ENCODE data around the gene ROR2.
"Not testable (repeated sequence)": the region's sequence is repeated elsewhere in the genome, so short reads cannot be mapped to it uniquely, and the experiment has no call there.

The ROR2 gene

DNA sequence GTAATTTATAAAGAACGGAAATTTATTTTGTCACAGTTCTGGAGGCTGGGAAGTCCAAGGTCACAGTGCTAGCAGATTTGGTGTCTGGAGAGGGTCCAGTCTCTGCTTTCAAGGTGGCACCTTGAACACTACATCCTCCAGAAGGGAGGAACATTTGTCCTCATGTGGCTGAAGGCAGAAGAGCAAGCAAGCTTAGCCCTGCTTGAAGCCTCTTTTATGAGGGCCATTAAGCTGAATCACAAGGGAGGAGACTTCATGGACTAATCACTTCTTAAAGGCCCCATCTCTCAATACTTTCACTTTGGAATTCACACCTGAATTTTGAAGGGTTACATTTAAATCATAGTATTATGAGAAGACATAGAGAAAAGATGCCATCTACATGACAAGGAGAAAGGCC is 311.0 kb downstream of the ROR2 start:
- DNase-seq: no peak
- intact Hi-C loops (cut with DNase I): no loop called here

DNA sequence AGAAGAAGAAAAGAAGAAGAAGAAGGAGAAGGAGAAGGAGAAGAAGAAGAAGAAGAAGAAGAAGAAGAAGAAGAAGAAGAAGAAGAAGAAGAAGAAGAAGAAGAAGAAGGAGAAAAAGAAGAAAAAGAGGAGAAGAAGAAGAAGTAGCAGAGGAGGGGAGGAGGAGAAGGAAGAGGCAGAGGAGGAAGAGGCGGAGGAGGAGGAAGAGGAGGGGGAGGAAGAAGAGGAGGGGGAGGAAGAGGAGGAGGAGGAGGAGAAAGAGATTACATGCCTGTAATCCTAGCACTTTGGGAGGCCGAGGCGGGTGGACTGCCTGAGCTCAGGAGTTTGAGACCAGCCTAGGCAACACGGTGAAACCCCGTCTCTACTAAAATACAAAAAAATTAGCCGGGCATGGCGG is 315.2 kb downstream of the ROR2 start:
- DNase-seq; intact Hi-C loops (cut with DNase I): not testable (repeated sequence)

DNA sequence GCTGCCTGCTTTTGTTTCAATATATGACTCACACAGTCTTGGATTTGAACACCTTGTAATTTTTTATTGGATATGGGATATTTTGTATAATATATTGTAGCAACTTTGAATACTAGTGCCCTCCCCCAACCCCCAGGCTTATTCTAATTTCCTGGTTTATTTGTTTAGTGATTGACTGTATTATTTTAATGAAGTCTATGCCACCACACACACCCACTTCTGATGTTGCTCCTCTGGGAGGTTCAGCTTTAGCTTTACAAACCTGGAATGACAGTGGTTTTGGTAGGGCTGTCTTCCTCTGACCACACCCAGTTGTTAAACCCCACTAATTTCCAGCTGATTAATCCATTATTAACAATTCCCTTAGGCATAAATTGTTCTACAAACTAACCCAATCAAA is 320.3 kb downstream of the ROR2 start:
- DNase-seq: no peak
- intact Hi-C loops (cut with DNase I): no loop called here

DNA sequence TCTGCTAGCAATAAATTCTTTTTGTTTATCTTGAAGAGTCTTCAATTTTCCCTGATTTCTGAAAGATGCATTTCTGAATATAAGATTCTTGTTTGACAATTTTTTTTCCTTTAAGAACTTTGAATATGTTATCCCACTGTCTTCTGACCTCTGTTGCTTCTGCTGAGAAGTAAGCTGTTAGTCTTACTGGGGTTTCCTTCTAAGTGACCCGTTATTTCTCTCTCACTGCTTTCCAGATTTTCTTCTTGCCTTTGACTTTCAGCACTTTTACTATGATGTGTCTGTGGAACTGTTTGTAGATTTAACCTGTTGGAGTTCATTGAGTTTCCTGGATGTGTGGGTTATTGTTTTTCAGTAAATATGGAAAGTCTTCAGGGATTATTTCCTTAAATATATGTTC is 321.1 kb downstream of the ROR2 start:
- no peak for DNase-seq
- intact Hi-C loops (cut with DNase I): no loop called here

DNA sequence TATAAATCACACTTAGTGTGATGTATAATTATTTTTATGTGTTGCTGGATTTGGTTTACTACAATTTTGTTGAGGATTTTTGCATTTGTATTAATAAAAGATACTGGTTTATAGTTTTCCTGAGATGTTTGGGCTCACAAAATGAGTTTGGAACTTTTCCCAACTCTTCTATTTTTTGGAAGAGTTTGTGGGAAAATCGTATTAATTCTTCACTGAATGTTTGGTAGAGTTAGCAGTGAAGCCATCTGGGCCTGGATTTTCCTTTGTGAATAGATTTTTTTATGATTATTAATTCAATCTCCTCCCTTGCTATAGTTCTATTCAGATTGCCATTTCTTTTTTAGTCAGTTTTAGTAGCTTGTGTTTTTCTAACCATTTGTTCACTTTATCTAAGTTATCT is 324.7 kb downstream of the ROR2 start:
- no peak for DNase-seq
- intact Hi-C loops (cut with DNase I): no loop called here

DNA sequence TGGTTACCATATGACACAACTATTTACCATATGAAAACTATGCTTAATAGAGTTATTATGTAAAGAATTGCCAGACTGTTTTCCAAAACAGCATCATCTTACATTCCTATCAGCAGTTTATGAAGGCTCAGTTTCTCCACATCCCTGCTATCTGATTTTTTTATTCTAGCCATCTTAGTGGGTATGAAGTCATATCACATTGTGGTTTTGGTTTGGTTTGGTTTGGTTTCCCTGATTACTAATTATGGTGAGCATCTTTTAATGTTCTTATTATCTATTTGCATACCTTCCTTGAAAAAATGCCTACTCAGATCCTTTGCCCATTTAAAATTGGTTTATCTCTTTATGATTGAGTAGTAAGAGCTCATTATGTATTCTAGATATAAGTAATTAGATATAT is 327.0 kb downstream of the ROR2 start:
- no peak for DNase-seq
- intact Hi-C loops (cut with DNase I): no loop called here

DNA sequence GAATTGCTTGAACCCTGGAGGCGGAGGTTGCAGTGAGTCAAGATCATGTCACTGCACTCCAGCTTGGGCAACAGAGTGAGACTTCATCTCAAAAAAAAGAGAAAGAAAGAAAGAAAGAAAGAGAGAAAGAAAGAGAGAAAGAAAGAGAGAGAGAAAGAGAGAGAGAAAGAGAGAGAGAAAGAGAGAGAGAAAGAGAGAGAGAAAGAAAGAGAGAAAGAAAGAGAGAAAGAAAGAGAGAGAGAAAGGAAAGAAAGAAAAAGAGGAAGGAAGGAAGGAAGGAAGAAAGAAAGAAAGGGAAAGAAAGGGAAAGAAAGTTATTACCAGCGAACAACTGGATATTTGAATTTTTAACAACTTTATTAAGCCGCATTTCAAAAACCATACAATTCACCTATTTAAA is 327.9 kb downstream of the ROR2 start:
- DNase-seq; intact Hi-C loops (cut with DNase I): not testable (repeated sequence)

DNA sequence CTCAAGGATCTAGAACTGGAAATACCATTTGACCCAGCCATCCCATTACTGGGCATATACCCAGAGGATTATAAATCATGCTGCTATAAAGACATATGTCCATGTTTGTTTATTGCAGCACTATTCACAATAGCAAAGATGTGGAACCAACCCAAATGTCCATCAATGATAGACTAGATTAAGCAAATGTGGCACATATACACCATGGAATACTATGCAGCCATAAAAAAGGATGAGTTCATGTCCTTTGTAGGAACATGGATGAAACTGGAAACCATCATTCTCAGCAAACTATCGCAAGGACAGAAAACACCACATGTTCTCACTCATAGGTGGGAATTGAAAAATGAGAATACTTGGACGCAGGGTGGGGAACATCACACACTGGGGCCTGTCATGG is 336.0 kb downstream of the ROR2 start:
- DNase-seq; intact Hi-C loops (cut with DNase I): not testable (repeated sequence)

DNA sequence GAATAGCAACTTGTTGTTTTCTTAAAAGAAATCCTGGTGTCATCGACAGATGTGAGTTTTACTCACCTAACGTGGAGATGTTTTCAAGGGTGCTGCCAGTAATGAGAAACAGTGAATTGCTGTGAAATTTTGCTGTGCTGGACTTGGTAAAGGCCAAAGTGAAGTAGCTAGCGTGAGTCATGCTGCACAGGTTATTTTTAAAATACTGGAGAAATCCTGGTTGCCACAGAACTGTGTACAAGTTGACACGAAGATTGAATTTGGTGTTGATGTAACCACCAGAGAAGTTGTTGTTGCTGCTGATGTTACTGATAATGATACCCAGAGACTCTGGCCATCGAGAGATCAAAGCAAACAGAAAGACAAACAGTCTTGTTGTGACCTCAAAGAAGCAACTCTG is 338.4 kb downstream of the ROR2 start:
- no peak for DNase-seq
- intact Hi-C loops (cut with DNase I): no loop called here

DNA sequence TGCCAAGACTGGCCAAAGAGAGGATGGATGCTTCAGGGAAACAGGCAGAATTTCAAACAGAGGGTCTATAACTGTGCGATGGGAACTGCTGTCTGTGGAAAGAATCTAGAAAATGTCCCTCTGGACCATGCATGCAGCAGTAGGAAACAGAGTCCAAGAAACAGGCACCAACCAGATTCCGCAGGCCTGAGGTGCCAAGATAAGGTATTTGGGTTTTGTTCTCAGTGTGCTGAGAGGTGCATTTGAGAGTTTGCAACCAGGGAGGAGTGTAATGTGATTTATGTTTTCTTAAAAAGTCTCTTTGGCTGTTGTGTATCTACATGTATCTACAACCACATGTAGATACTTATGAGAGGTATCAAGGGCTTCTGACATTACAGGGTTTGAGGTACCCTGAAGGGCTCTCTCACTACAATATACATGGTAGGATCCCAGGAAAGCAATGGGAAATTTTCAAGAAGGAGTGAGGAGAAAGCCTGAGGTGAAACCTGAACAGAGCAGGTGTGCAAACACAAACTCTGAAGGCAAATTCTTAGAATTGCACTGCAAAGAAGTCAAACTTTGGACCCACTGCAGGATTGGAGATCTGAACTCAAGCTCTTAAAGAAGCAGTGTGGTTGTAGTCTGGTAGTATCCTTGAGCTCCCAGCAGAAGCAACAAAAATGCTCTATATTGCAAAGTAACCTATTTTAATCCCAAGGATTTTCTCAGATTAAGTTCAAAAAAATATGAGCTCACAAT is 343.6 kb downstream of the ROR2 start:
- no peak for DNase-seq
- intact Hi-C loops (cut with DNase I): no loop called here

DNA sequence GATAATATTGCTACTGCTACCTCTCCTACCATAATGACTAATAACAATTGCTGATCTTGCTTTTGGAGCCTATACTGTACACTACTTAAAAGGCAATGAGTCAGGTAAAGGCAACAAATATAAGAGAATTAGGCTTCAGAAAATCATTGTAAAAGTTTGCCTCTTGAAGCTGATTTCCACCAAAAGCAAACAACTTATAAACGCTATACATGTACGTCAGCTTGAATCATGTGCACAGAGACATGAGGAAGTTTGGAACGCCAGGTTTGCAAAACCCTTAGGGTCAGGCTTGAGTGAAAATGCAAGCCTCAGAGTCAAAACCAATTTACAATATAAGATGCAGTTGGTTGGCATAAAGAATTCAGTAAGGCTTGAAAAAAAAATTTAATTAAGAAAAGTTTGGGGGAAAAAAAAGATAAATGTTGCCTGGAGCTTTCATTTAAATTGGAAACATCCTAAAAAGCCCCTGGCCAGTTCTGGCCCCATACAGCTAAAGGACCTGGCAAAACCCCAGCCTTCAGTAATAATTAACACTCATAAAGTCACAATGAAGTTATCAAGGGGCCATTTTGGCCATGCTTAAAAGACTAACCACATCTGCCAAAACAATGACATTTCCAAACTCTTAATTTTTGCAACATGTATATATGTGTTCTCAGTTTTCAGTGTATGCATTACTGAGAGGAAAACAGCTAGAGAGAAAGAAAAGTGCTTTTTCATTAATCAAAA is 345.4 kb downstream of the ROR2 start:
- no peak for DNase-seq
- intact Hi-C loops (cut with DNase I): no loop called here

DNA sequence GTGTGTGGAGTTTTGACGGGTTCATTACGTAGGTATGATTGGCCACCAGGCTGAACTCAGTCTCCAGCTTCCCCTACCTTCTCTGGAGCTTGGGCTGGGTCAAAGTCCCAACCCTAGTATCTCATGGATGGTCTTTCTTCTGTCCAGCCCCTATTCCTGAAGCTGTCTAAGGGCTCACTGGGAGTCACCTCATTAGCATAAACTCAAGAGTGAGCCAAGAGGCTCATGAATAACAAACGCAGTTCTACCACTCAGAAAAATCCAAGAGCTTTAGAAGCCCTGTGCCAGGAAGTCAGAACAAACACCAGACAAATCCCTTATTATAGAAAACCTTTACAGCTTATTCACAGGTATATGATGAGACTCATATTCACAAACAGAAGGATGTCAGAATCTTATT is 346.1 kb downstream of the ROR2 start:
- no peak for DNase-seq
- intact Hi-C loops (cut with DNase I): no loop called here

DNA sequence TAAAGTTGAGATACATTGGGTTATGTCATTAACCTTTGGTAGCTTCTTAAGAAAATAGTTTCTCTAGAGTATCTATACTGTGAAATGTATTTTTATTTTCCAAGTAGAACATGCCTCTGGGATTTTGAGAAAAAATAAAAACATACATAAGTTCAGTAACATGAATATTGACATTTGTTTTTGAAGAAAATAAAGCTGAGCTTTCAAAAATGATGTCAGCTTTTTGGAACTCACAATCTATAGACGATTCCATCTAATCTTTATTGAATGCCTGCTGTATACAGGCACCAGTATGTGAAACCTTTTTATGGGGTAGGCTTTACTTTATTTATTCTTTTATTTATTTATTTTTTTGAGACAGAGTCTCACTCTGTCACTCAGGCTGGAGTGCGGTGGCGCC is 350.5 kb downstream of the ROR2 start:
- no peak for DNase-seq

DNA sequence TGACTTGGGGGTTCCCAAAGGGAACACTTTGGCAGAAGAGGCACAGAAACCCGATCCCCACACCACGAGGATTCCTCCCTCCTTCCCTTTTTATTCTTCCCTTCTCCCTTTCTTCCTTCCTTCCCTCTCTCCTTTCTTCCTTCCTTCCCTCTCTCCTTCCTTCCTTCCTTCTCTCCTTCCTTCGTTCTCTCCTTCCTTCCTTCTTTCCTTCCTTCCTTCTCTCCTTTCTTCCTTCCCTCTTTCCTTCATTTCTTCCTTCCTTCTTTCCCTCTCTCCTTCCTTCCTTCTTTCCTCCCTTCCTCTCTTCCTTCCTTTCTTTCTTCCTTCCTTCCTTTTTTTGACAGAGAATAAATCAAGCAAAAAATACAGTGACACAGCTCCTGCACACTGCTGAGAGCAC is 358.4 kb downstream of the ROR2 start:
- intact Hi-C loops (cut with DNase I): no loop called here

More for the DNA sequence above, 350.5 kb downstream of the ROR2 start:
- intact Hi-C loops (cut with DNase I): no loop called here

DNA sequence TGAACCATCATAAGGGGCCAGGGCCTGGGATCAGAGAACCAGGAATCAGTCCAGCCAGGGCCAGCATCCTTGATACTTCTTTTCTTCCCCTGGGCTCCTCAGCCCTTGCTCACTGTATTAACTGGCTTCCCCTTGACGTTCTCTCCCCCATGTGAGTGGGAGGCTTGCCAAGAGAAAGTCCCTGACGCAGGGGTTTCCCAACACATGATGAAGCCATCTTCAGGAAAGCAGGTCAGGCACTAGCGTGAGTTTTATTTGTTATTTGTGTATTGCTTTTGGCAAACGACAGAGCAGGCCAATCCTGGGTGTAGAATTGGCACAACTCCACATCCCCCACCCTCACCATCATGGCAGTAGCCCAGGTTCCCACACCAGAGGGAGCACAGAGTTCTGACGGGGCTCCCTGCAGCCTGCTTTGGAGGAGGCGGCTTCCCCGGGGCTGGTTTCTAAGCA is 360.9 kb downstream of the ROR2 start:
- no peak for DNase-seq
- intact Hi-C loops (cut with DNase I): no loop called here

More for the DNA sequence above, 358.4 kb downstream of the ROR2 start:
- no peak for DNase-seq

DNA sequence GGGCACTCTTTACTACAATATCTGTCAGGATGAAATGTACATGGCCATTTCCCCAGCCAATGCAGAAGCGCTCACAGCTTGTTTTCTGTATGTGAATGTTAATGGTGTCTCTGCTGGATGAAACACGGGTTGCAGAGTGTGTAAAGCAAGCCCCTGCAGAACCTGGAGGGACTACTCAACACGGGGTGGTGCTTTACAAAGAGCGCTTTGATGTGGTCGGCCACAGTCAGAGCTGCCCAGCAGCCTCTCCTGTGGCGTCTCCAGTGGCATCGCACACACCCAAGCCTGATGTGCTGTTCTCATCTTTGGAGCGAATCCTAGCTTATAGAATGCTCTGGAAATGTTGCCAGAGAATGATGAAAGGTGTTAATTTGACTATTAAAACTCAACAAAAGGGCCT is 363.7 kb downstream of the ROR2 start:
- intact Hi-C loops (cut with DNase I): no loop called here
- DNase-seq: no peak

DNA sequence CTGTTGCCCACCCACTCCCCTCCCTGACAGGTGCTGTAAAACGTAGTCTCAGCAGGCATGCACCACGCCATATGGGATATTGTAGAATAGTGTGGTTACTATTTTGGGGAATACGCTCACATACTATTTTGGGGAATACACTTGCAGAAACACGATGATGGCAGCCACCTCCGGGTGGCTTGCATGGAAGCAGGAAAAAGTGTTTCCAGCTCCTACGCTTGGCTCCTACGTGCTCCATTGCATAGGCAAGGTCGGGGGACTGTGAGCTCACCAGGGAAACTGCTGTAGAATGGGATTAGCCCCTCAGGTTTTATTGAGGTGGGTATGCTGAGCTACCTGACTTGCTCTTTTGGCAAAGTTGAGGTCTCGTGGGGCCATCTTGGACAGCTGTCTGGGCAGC is 366.1 kb downstream of the ROR2 start:
- intact Hi-C loops (cut with DNase I): no loop called here
- DNase-seq: peak in 2 of 10 donors; percentile 25 to 76

DNA sequence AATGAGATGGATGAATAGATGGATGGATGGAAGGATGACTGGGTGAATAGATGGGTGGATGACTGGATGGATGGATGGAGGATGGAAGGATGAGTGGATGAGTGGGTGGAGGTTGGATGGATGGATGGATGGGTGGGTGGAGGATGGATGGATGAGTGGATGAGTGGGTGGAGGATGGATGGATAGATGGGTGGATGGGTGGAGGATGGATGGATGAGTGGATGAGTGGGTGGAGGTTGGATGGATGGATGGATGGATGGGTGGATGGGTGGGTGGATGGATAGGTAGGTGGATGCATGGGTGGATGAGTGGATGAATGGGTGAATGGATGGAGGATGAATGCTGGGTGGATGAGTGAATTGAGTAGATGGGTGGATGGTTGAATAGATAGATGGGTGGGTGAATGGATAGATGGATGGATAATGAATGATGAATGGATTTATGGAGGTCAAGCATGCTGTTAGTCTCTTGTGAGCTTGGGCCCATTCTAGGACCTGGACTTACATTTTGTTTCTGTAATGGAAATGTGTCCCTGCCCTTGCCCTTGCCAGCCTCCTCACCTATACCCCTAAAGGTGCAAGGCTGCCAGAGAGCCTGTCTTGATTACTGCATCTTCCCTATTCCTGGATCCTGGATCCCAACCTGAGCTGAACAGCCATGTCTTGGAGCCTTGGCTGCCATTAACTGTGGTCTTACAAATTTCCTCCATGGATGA is 366.7 kb downstream of the ROR2 start:
- intact Hi-C loops (cut with DNase I): no loop called here
- DNase-seq: no peak

DNA sequence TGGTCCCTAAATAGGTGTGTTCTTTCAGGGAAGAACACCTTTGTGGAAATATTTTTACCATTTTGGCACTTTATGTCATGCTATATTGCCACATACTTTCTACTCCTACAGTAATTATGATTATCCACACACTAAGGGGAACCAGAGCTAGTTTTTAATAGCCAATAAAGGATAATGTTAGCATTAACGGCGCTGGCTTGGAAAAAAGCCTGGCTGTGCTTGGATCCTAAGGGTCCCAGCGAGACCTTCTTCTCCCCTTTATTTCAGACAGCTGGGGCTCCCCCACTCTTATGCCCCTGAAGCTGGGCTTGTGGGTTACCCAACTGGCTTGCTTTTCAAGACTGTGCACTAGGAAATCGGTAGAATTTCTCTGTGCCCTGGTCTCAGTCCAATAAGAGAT is 367.8 kb downstream of the ROR2 start:
- intact Hi-C loops (cut with DNase I): no loop called here

DNA sequence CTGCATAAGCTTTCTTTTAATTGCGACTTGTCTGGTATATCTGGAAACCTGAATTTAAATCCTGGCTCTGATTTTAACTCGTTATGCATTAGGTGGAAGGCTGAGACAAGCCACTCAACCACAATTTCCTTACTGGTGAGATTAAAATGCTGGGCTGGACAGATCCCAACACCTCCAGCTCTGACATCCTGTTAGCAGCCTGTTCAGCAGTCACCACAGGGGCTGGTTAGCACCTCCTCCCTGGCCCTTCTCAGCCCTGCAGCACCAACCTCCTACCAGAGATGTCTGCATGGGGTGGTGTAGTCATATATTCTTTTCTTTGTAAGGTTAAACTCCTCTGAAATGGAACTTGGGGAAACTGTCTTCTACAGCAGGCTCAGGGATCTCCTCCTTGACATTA is 369.9 kb downstream of the ROR2 start:
- DNase-seq: no peak
- intact Hi-C loops (cut with DNase I): no loop called here

More for the DNA sequence above, 367.8 kb downstream of the ROR2 start:
- DNase-seq: no peak

DNA sequence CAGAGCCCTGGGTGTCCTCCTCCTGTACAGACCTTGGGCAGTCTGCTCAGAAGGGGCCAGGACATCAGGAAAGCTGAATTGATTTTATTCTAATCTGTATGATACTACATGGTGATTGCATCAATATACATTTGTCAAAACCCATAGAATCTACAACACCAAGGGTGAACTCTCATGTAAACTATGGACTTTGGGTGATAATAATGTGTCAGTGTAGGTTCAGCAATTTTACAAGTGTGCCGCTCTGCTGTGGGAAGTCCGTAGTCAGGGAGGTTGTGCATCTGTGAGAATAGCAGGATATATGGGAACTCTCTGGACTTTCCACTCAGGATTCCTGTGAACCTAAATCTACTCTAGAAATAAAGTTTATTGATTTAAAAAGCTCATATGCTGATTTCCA is 371.1 kb downstream of the ROR2 start:
- DNase-seq: no peak
- intact Hi-C loops (cut with DNase I): no loop called here
